Adipocyte (in vitro differentiated cells): ENCODE measurements around the gene THPO.
A peak's percentile ranks its signal among the peaks of the same experiment; 100 is the strongest.
"Not testable (repeated sequence)": the region's sequence is repeated elsewhere in the genome, so short reads cannot be mapped to it uniquely, and the experiment has no call there.

ENCODE experiments used
- DNase-seq: peaks from one replicate; pipeline ENCODE4 v3.0.0-alpha.2; 2015; ENCODE audit warnings: low read depth
- H3K27me3 ChIP-seq: replicated peaks from 2 replicates; pipeline ENCODE4 v1.7.0; 2013; ENCODE audit warnings: mild to moderate bottlenecking, low read length, moderate library complexity; ENCODE audit not compliant: control insufficient read depth, insufficient read depth
- H3K36me3 ChIP-seq: 2 replicates; pipeline ENCODE4 v1.7.0; 2013; ENCODE audit warnings: low read length, mild to moderate bottlenecking, moderate library complexity; ENCODE audit not compliant: control insufficient read depth, insufficient read depth, severe bottlenecking
- H3K4me1 ChIP-seq: 2 replicates; pipeline ENCODE4 v1.7.0; 2013; ENCODE audit warnings: mild to moderate bottlenecking, low read length, moderate library complexity; ENCODE audit not compliant: control insufficient read depth, insufficient read depth
- H3K4me3 ChIP-seq: 2 replicates; pipeline ENCODE4 v1.7.0; 2013; ENCODE audit warnings: mild to moderate bottlenecking, low read length, moderate library complexity
- H3K9ac ChIP-seq: 2 replicates; pipeline ENCODE4 v1.7.0; 2013; ENCODE audit warnings: mild to moderate bottlenecking, low read length, moderate library complexity
- H3K9me3 ChIP-seq: 2 replicates; pipeline ENCODE4 v1.7.0; 2013; ENCODE audit warnings: mild to moderate bottlenecking, low read length, moderate library complexity; ENCODE audit not compliant: control insufficient read depth

THPO gene

GRCh38 chr3:184344579-184345316 is 33.3 kb downstream of the THPO start:
- H3K4me1 ChIP-seq = peaks cover 24% of the 10 kb centered on the region
- no peak for DNase-seq
- H3K36me3 ChIP-seq = peaks cover 17% of the 10 kb centered on the region
- H3K9me3 ChIP-seq = no peaks in the 10 kb centered on the region
- no peak overlapping the region for H3K9ac ChIP-seq
- H3K4me3 ChIP-seq = no peak overlapping the region
- H3K27me3 ChIP-seq = no peaks in the 10 kb centered on the region

- Histone ChIP-seq H3K9ac (no peak overlapping the region), H3K9me3 (no peaks in the 10 kb centered on the region), H3K4me1 (peaks cover 25% of the 10 kb centered on the region), H3K36me3 (peaks cover 17% of the 10 kb centered on the region), H3K27me3 (no peaks in the 10 kb centered on the region), H3K4me3 (no peak overlapping the region)
- DNase-seq = no peak
Observed at GRCh38 chr3:184343200-184343876, 34.7 kb downstream of the THPO start.

- peaks cover 17% of the 10 kb centered on the region for H3K36me3 ChIP-seq
- H3K4me1 ChIP-seq = peaks cover 28% of the 10 kb centered on the region
- H3K27me3 ChIP-seq = no peaks in the 10 kb centered on the region
- no peak overlapping the region for H3K9ac ChIP-seq
- no peaks in the 10 kb centered on the region for H3K9me3 ChIP-seq
- DNase-seq = no peak
- H3K4me3 ChIP-seq = no peak overlapping the region
Observed at GRCh38 chr3:184341925-184342324, 36.1 kb downstream of the THPO start.

- not testable (repeated sequence) for H3K9ac ChIP-seq, DNase-seq, H3K4me3 ChIP-seq, H3K9me3 ChIP-seq, H3K27me3 ChIP-seq
- H3K36me3 ChIP-seq = peaks cover 27% of the 10 kb centered on the region
- H3K4me1 ChIP-seq = peaks cover 28% of the 10 kb centered on the region
Observed at GRCh38 chr3:184339451-184340135, 38.4 kb downstream of the THPO start.

- peak overlapping the region; percentile 56 for H3K4me3 ChIP-seq
- no peaks in the 10 kb centered on the region for H3K9me3 ChIP-seq
- no peak for DNase-seq
- peak overlapping the region; percentile 85 for H3K9ac ChIP-seq
- H3K36me3 ChIP-seq = peaks cover 33% of the 10 kb centered on the region
- H3K27me3 ChIP-seq = no peaks in the 10 kb centered on the region
- H3K4me1 ChIP-seq = peaks cover 34% of the 10 kb centered on the region
Observed at GRCh38 chr3:184339001-184339400, 39.0 kb downstream of the THPO start.

- Histone ChIP-seq H3K9me3 (no peaks in the 10 kb centered on the region), H3K4me3 (peak overlapping the region; percentile 56), H3K36me3 (peaks cover 35% of the 10 kb centered on the region), H3K9ac (peak overlapping the region; percentile 85), H3K4me1 (peaks cover 35% of the 10 kb centered on the region), H3K27me3 (no peaks in the 10 kb centered on the region)
- DNase-seq = peak; percentile 62
Observed at GRCh38 chr3:184338511-184338945, 39.5 kb downstream of the THPO start.

- H3K4me3 ChIP-seq = peak overlapping the region; percentile 56
- no peaks in the 10 kb centered on the region for H3K9me3 ChIP-seq
- H3K36me3 ChIP-seq = peaks cover 35% of the 10 kb centered on the region
- H3K9ac ChIP-seq = peak overlapping the region; percentile 85
- DNase-seq = no peak
- H3K4me1 ChIP-seq = peaks cover 35% of the 10 kb centered on the region
- H3K27me3 ChIP-seq = no peaks in the 10 kb centered on the region
Observed at GRCh38 chr3:184337981-184338380, 40.0 kb downstream of the THPO start.

- H3K9ac ChIP-seq = peak within 1 kb of the TSS; percentile 85
- H3K27me3 ChIP-seq = no peaks in the 10 kb centered on the region
- no peak for DNase-seq
- no peaks in the 10 kb centered on the region for H3K9me3 ChIP-seq
- H3K36me3 ChIP-seq = peaks cover 36% of the 10 kb centered on the region
- H3K4me3 ChIP-seq = peak within 1 kb of the TSS; percentile 83
- peaks cover 35% of the 10 kb centered on the region for H3K4me1 ChIP-seq
Observed at GRCh38 chr3:184337399-184337714, 40.6 kb downstream of the THPO start, which contains the start of gene FAM131A. FAM131A (plus strand) TSS chr3:184337600; CDS start chr3:184337631, 31 bp downstream.

- Histone ChIP-seq H3K36me3 (peaks cover 39% of the 10 kb centered on the region), H3K4me1 (peaks cover 37% of the 10 kb centered on the region), H3K4me3 (peak overlapping the region; percentile 83), H3K9ac (peak overlapping the region; percentile 85), H3K9me3 (no peaks in the 10 kb centered on the region), H3K27me3 (no peaks in the 10 kb centered on the region)
- DNase-seq = peak; percentile 68
Observed at GRCh38 chr3:184336547-184337398, 41.2 kb downstream of the THPO start.

GRCh38 chr3:184335661-184336546 is 42.1 kb downstream of the THPO start:
- peaks cover 43% of the 10 kb centered on the region for H3K4me1 ChIP-seq
- H3K27me3 ChIP-seq = no peaks in the 10 kb centered on the region
- peak; percentile 93 for DNase-seq
- peak overlapping the region; percentile 83 for H3K4me3 ChIP-seq
- H3K36me3 ChIP-seq = peaks cover 46% of the 10 kb centered on the region
- no peaks in the 10 kb centered on the region for H3K9me3 ChIP-seq
- H3K9ac ChIP-seq = peak overlapping the region; percentile 85
